ENCODE data around the gene EPB41. TPM values are rescaled to one million over a fixed set of nuclear protein-coding genes. Genes with fewer than 3 reads are reported as not detected.

The EPB41 gene
- total and polyA plus RNA-seq, 9 of the 15 experiments (the other 6 are each of a cell fraction or from before 2014, with no cell fraction given) = 3.7 to 213 (median 141) TPM

DNA sequence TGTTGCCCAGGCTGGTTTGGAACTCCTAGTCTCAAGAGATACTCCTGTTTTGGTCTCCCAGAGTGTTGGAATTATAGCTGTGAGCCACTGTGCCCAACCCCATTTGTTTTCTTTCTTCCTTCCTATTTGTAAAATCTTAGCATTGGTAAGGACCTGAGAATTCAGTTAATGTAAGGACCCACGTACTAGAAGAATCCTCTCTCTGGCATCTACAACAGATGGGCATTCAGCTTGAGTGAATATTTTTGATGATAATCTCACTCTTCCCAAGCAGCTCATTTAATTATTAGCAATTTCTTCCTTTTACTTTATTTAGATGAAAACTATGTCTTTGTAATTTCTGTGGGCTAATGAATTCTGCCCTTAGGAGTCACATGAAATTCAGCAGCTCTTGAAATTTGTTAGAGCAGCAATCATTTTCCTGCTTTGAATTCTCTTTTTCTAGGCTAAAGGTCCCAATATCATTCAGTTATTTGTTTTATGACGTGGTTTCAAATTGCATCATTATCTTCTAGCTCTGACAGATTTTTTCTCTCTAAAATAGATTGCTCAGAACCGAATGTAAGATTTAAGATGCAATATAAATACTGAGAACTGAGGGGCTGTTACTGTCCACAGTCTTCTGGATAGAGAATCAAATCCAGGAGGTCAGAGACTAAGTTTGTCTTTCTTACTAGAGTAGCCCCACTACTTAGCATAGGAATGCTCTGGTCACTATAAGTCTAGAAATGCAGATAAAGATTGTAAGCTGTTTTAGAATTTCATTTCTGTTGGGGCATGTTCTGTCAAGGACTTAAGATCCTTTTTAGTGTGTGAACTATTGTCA, 59.4 kb downstream of the EPB41 start (continued):
- TF ChIP-seq, protein P1, sequence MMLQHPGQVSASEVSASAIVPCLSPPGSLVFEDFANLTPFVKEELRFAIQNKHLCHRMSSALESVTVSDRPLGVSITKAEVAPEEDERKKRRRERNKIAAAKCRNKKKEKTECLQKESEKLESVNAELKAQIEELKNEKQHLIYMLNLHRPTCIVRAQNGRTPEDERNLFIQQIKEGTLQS (IDR thresholded peaks at IDR 0.05) = peak; percentile 74
- TF ChIP-seq, protein P1 (CRISPR knock-in tag; conservative IDR thresholded peaks at IDR 0.05) = no peak

DNA sequence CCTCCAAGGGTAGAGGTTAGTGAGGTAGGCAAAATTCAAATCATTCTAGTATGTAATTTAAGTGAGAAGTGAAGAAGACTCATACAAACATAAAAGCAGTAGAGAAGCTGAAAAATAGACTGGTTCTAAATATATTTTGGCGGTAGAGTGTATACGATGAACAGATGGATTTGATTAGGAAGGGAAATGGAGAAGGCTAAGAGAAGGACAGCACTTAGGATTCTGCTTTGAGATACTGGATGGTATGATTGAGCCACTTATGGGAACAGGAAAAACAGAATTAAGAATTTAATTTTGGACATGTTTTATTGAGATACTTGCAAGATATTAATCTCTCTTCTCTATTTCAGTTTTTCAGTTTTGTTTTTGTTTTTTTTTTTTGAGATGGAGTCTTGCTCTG, 60.1 kb downstream of the EPB41 start:
- ATAC-seq = no peak
- Histone ChIP-seq H2AFZ (ENCODE audit: low read depth, low read length) (no peak overlapping the region), H3K9me1 (ENCODE audit: control insufficient read depth, insufficient read depth, low read length) (no peaks in the 10 kb centered on the region), H3K27ac (ENCODE audit: extremely low read depth, low read depth, low read length) (peak overlapping the region; percentile 1; the same call in 2 of the 3 replicates), H3K36me3 (ENCODE audit: control insufficient read depth, insufficient read depth, low read length) (peaks cover 29% of the 10 kb centered on the region; the same call in 2 of the 3 replicates), H3K27me3 (ENCODE audit: control insufficient read depth in 2 of 2, insufficient read depth in 2 of 2, low read length in 2 of 2) (no peaks in the 10 kb centered on the region), H4K20me1 (replicated peaks; ENCODE audit: control insufficient read depth, insufficient read depth, low read length) (no peaks in the 10 kb centered on the region), H3K9me3 (replicated peaks; ENCODE audit: control insufficient read depth, insufficient read depth, low read depth, low read length) (no peaks in the 10 kb centered on the region), H3K79me2 (ENCODE audit: control insufficient read depth, insufficient read depth, low read length) (peaks cover 88% of the 10 kb centered on the region), H3K4me2 (ENCODE audit: insufficient read depth, low read length) (no peak overlapping the region), H3K4me1 (replicated peaks in 1 of 2; ENCODE audit: control insufficient read depth in 2 of 2, insufficient read depth in 2 of 2, low read length in 2 of 2) (peaks cover 7 to 27% of the 10 kb centered on the region in 2 experiments; a peak in 2 of 5 replicates), H3K4me3 (no peak overlapping the region), H3K9ac (ENCODE audit: insufficient read depth in 1 of 2, low read depth in 2 of 2, low read length in 2 of 2) (no peak overlapping the region)
- ChIA-PET POLR2A (interaction anchor here (1.2 to 2.4 kb wide), 4 partner anchors 10 to 40 kb away, joined by 3 to 5 read pairs (median 4); no protein-coding TSS in a partner anchor), CTCF (ENCODE audit: low intra/inter-chr PET ratio) (no interaction called here)
- TF ChIP-seq CTBP1 (IDR thresholded peaks at IDR 0.05; ENCODE audit: borderline replicate concordance) = no peak
- no peak for TF ChIP-seq DACH1 (IDR thresholded peaks at IDR 0.05; ENCODE audit: partially characterized antibody)
- TF ChIP-seq CREB1 (IDR thresholded peaks at IDR 0.05) = no peak
- no peak for TF ChIP-seq CREB1 (CRISPR knock-in tag; IDR thresholded peaks at IDR 0.05)
- no peak for TF ChIP-seq ADNP (tag; IDR thresholded peaks at IDR 0.05)
- no peak for TF ChIP-seq MTA3 (IDR thresholded peaks at IDR 0.05; ENCODE audit: borderline replicate concordance)
- TF ChIP-seq, protein P2, sequence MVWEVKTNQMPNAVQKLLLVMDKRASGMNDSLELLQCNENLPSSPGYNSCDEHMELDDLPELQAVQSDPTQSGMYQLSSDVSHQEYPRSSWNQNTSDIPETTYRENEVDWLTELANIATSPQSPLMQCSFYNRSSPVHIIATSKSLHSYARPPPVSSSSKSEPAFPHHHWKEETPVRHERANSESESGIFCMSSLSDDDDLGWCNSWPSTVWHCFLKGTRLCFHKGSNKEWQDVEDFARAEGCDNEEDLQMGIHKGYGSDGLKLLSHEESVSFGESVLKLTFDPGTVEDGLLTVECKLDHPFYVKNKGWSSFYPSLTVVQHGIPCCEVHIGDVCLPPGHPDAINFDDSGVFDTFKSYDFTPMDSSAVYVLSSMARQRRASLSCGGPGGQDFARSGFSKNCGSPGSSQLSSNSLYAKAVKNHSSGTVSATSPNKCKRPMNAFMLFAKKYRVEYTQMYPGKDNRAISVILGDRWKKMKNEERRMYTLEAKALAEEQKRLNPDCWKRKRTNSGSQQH (CRISPR knock-in tag; IDR thresholded peaks at IDR 0.05) = no peak
- no TSS peak for BruUV-seq (replicated peaks)
- WGBS (ENCODE audit: insufficient coverage, low coverage, missing lambda C conversion rate) = 67% methylated on average over 2 of the region's 2 CpGs
- no peak for DNase-seq (ENCODE audit: extremely low read depth in 1 of 4, low spot score in 3 of 4)
- intact Hi-C loops (cut with micrococcal nuclease) (no loop called here), in situ Hi-C loops (cut with MboI) (no loop called here)
- no peak for FAIRE-seq
